PFSK-1 (cell line): Measurements from ENCODE around the gene POLR2H.

Source experiments
- FOXP2 ChIP-seq: optimal IDR thresholded peaks from 2 replicates; pipeline ENCODE3; 2011; ENCODE audit warnings: borderline replicate concordance, control low read depth, inconsistent platforms; ENCODE audit not compliant: insufficient read depth; ENCODE audit errors: extremely low read length, extremely low read depth
- POLR2AphosphoS5 ChIP-seq: IDR thresholded peaks from 2 replicates; pipeline ENCODE4 v1.6.1; 2012; ENCODE audit warnings: low read depth, mild to moderate bottlenecking, control low read depth, low read length, moderate library complexity
- SIN3A ChIP-seq: IDR thresholded peaks from 2 replicates; pipeline ENCODE4 v1.6.1; 2012; ENCODE audit warnings: mild to moderate bottlenecking, low read length, moderate library complexity, borderline replicate concordance; ENCODE audit not compliant: insufficient read depth
- TAF1 ChIP-seq: IDR thresholded peaks from 2 replicates; pipeline ENCODE4 v1.6.1; 2012; ENCODE audit warnings: low read length, control low read depth, borderline replicate concordance; ENCODE audit not compliant: insufficient read depth
- TF ChIP-seq, protein P1 (sequence below), 2 experiments: IDR thresholded peaks; 2 replicates each; pipeline versions ENCODE4 v1.6.1 to v1.8.0; 2011 to 2012; ENCODE audit warnings: low read depth in 2 of 2, low read length in 2 of 2, control low read depth in 1 of 2, inconsistent platforms in 1 of 2, mild to moderate bottlenecking in 1 of 2, moderate library complexity in 1 of 2; ENCODE audit not compliant: insufficient read depth in 1 of 2

DNA sequence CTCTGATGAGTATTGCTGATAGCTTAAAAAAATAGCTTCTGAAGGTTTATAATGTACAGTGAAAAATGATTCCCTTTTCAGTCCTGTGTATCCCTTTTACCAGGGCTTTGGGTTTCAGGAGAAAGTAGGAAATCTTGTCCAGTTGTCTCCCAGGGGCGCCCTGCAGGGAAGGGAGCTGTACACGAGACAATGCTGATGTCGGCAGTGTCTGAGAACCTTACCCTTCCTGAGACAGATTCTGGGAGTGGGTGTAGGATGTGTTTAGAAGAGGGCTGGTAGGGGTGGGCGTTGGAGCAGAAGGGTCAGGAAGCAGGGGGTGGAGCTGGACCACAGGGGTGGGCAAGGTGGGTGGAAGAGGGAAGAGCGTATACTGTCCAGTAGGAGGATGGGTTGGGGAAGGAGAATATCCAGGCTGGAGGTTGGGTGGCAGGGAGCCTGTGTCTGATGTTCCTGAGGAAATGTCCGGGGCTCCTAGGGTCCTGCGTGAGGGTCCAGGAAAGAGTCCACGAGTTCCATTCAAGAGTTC, 10.8 kb downstream of the POLR2H start:
- TF ChIP-seq POLR2AphosphoS5 (no peak), TAF1 (no peak), SIN3A (no peak), FOXP2 (no peak)
- TF ChIP-seq, protein P1, sequence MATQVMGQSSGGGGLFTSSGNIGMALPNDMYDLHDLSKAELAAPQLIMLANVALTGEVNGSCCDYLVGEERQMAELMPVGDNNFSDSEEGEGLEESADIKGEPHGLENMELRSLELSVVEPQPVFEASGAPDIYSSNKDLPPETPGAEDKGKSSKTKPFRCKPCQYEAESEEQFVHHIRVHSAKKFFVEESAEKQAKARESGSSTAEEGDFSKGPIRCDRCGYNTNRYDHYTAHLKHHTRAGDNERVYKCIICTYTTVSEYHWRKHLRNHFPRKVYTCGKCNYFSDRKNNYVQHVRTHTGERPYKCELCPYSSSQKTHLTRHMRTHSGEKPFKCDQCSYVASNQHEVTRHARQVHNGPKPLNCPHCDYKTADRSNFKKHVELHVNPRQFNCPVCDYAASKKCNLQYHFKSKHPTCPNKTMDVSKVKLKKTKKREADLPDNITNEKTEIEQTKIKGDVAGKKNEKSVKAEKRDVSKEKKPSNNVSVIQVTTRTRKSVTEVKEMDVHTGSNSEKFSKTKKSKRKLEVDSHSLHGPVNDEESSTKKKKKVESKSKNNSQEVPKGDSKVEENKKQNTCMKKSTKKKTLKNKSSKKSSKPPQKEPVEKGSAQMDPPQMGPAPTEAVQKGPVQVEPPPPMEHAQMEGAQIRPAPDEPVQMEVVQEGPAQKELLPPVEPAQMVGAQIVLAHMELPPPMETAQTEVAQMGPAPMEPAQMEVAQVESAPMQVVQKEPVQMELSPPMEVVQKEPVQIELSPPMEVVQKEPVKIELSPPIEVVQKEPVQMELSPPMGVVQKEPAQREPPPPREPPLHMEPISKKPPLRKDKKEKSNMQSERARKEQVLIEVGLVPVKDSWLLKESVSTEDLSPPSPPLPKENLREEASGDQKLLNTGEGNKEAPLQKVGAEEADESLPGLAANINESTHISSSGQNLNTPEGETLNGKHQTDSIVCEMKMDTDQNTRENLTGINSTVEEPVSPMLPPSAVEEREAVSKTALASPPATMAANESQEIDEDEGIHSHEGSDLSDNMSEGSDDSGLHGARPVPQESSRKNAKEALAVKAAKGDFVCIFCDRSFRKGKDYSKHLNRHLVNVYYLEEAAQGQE (IDR thresholded peaks at IDR 0.05; ENCODE audit: insufficient read depth in 1 of 2, low read depth in 2 of 2, low read length in 2 of 2), result no peak
